ENCODE data around the gene CLCF1. TPM values are rescaled to one million over a fixed set of nuclear protein-coding genes. Genes with fewer than 3 reads are reported as not detected.
A peak's percentile ranks its signal among the peaks of the same experiment; 100 is the strongest.

Gene CLCF1
- polyA plus RNA-seq, 1 of the 3 experiments (the other 2 are of a cell fraction), result 27.0 TPM

GRCh38 chr11:67371189-67371910 lies 2.0 kb downstream of the CLCF1 start:
- no peaks in the 10 kb centered on the region for H3K9me3 ChIP-seq
- no peaks in the 10 kb centered on the region for H3K36me3 ChIP-seq (replicated peaks in 1 of 2; ENCODE audit: control insufficient read depth in 1 of 2, insufficient read depth in 2 of 2, low read length in 1 of 2)
- H4K20me1 ChIP-seq (ENCODE audit: insufficient read depth), result peaks cover 55% of the 10 kb centered on the region
- peak; percentile 85 for DNase-seq
- peak overlapping the region; percentile 76; the same call in 1 of the 2 replicates for H3K9ac ChIP-seq
- peaks cover 16% of the 10 kb centered on the region for H3F3A ChIP-seq (replicated peaks; ENCODE audit: insufficient read depth)
- ChIA-PET POLR2A (interaction anchor here (1.6 kb wide), 1 partner anchor 18 kb away, joined by 5 read pairs; the partner anchor contains the start of gene POLD4), CTCF (interaction anchor here (0.8 to 19.7 kb wide), 9 partner anchors 11 to 110 kb away, joined by 3 to 955 read pairs (median 6); partner anchors contain the start of genes POLD4, PPP1CA and RAD9A)
- no peaks in the 10 kb centered on the region for H3K9me2 ChIP-seq
- peak overlapping the region in 1 of 2 experiments; percentile 51; a peak in 2 of 4 replicates for H3K27ac ChIP-seq (ENCODE audit: low read depth in 2 of 2, low read length in 1 of 2)
- TF ChIP-seq, protein P1, sequence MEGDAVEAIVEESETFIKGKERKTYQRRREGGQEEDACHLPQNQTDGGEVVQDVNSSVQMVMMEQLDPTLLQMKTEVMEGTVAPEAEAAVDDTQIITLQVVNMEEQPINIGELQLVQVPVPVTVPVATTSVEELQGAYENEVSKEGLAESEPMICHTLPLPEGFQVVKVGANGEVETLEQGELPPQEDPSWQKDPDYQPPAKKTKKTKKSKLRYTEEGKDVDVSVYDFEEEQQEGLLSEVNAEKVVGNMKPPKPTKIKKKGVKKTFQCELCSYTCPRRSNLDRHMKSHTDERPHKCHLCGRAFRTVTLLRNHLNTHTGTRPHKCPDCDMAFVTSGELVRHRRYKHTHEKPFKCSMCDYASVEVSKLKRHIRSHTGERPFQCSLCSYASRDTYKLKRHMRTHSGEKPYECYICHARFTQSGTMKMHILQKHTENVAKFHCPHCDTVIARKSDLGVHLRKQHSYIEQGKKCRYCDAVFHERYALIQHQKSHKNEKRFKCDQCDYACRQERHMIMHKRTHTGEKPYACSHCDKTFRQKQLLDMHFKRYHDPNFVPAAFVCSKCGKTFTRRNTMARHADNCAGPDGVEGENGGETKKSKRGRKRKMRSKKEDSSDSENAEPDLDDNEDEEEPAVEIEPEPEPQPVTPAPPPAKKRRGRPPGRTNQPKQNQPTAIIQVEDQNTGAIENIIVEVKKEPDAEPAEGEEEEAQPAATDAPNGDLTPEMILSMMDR (IDR thresholded peaks at IDR 0.05), result peak; percentile 65
- no peak for TF ChIP-seq NFIC (IDR thresholded peaks at IDR 0.05; ENCODE audit: borderline replicate concordance)
- peak; percentile 17 for TF ChIP-seq RAD21 (IDR thresholded peaks at IDR 0.05; ENCODE audit: low read length)
- peak; percentile 41; the same call in 1 of the 2 replicates for TF ChIP-seq SMC3 (IDR thresholded peaks at IDR 0.05; ENCODE audit: low read depth, low read length)
- peaks cover 34 to 40% of the 10 kb centered on the region in 2 experiments; a peak in 3 of 4 replicates for H3K4me1 ChIP-seq (ENCODE audit: control insufficient read depth in 1 of 2, insufficient read depth in 2 of 2, low read depth in 1 of 2, low read length in 1 of 2)
- no peaks in the 10 kb centered on the region for H3K27me3 ChIP-seq (ENCODE audit: insufficient read depth)
- peaks cover 69% of the 10 kb centered on the region for H3K79me2 ChIP-seq (ENCODE audit: insufficient read depth)
- peak overlapping the region; percentile 47 to 83; a peak in 3 of 4 replicates for H3K4me3 ChIP-seq (ENCODE audit: low read depth in 2 of 2, low read length in 1 of 2)
- H3K4me2 ChIP-seq, result peak overlapping the region; percentile 77
- 69% methylated on average over 8 of the region's 8 CpGs for WGBS (ENCODE audit: low lambda C conversion rate)
- no peak overlapping the region for H2AFZ ChIP-seq (ENCODE audit: low read depth)

DNA sequence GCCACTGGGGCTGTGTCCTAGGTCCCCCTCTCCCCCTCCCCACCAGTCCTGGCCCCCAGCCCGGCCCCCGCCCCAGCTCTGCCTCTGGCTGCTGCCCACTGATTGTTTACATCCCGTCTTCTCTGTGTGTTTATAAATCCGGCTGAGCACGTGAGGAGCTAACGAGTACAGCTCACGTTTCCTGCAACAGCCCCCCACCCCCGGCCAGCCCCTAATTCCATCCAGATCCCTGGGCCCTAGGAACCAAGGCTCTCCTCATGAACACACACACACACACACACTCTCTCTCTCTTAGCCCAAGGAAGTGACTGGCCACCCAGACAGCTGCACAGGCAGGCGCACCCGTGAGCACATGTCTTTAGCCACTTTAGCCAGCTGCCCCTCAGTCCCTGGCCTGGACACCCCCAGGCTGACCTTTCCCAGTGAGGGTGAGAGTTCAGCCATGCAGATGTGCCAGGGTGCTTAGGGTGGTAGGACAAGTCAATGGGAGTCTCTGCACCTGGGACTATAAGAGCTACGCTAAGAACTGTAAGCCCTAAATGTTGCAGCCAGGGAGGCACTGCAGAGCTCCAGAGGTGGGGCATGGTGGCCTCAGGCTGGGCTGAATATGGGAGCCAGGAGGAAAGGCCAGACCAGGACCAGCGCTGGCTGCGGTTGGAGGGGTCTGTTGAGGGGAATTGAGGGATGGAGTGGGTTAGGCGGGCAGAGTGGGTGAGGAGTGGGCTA lies 2.9 kb downstream of the CLCF1 start:
- Histone ChIP-seq H3K27ac (ENCODE audit: low read depth in 2 of 2, low read length in 1 of 2) (no peak overlapping the region), H3F3A (replicated peaks; ENCODE audit: insufficient read depth) (peaks cover 10% of the 10 kb centered on the region), H3K9me3 (no peaks in the 10 kb centered on the region), H3K79me2 (ENCODE audit: insufficient read depth) (peaks cover 73% of the 10 kb centered on the region), H3K27me3 (ENCODE audit: insufficient read depth) (no peaks in the 10 kb centered on the region), H3K9ac (no peak overlapping the region), H3K9me2 (no peaks in the 10 kb centered on the region), H2AFZ (ENCODE audit: low read depth) (no peak overlapping the region), H4K20me1 (ENCODE audit: insufficient read depth) (peaks cover 61% of the 10 kb centered on the region), H3K4me3 (ENCODE audit: low read depth in 2 of 2, low read length in 1 of 2) (peak overlapping the region in 1 of 2 experiments; percentile 9; a peak in 1 of 4 replicates), H3K4me1 (ENCODE audit: control insufficient read depth in 1 of 2, insufficient read depth in 2 of 2, low read depth in 1 of 2, low read length in 1 of 2) (peaks cover 26 to 40% of the 10 kb centered on the region in 2 experiments; a peak in 3 of 4 replicates), H3K36me3 (replicated peaks in 1 of 2; ENCODE audit: control insufficient read depth in 1 of 2, insufficient read depth in 2 of 2, low read length in 1 of 2) (peaks cover 0 to 2% of the 10 kb centered on the region in 2 experiments), H3K4me2 (peak overlapping the region; percentile 77)
- ChIA-PET POLR2A (interaction anchor here (1.6 kb wide), 1 partner anchor 17 kb away, joined by 5 read pairs; the partner anchor contains the start of gene POLD4), CTCF (interaction anchor here (0.7 to 19.7 kb wide), 9 partner anchors 8 to 109 kb away, joined by 3 to 955 read pairs (median 6); partner anchors contain the start of genes POLD4 and RAD9A)
- no peak for TF ChIP-seq MAX (IDR thresholded peaks at IDR 0.05; ENCODE audit: low read depth)
- TF ChIP-seq, protein P2, sequence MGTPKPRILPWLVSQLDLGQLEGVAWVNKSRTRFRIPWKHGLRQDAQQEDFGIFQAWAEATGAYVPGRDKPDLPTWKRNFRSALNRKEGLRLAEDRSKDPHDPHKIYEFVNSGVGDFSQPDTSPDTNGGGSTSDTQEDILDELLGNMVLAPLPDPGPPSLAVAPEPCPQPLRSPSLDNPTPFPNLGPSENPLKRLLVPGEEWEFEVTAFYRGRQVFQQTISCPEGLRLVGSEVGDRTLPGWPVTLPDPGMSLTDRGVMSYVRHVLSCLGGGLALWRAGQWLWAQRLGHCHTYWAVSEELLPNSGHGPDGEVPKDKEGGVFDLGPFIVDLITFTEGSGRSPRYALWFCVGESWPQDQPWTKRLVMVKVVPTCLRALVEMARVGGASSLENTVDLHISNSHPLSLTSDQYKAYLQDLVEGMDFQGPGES (IDR thresholded peaks at IDR 0.05; ENCODE audit: low read depth, low read length), result no peak
- TF ChIP-seq TCF12 (IDR thresholded peaks at IDR 0.05), result no peak
- TF ChIP-seq MEF2A (IDR thresholded peaks at IDR 0.05; ENCODE audit: borderline replicate concordance, low read depth), result no peak
- no peak for TF ChIP-seq SMC3 (IDR thresholded peaks at IDR 0.05; ENCODE audit: low read depth, low read length)
- no peak for TF ChIP-seq FOSL2 (IDR thresholded peaks at IDR 0.05; ENCODE audit: borderline replicate concordance, low read depth)
- no peak for TF ChIP-seq TAF1 (IDR thresholded peaks at IDR 0.05; ENCODE audit: borderline replicate concordance, low read depth, low read length)
- no peak for TF ChIP-seq USF1 (IDR thresholded peaks at IDR 0.05; ENCODE audit: borderline replicate concordance, low read depth)
- TF ChIP-seq EZH2phosphoT487 (IDR thresholded peaks at IDR 0.05; ENCODE audit: borderline replicate concordance, low read depth), result no peak
- 72% methylated on average over 8 of the region's 14 CpGs for WGBS (ENCODE audit: low lambda C conversion rate)
- no peak for DNase-seq
